K562 (cell line): Measurements from ENCODE around the gene PTPRR. TPM values are rescaled to one million over a fixed set of nuclear protein-coding genes. Genes with fewer than 3 reads are reported as not detected.

Experiments
- EHMT2 ChIP-seq: fragments of 450-650 bp; IDR thresholded peaks from 2 replicates; pipeline ENCODE4 v1.6.1; 2018; ENCODE audit warnings: antibody characterized with exemption
- HNRNPH1 ChIP-seq: fragments of 200-400 bp; formaldehyde crosslinking; optimal IDR thresholded peaks from 2 replicates; pipeline ENCODE3; 2017; ENCODE audit warnings: low read depth, mild to moderate bottlenecking, low read length, moderate library complexity
- MED1 ChIP-seq: sonication (generic); formaldehyde crosslinking; IDR thresholded peaks from 2 replicates; pipeline ENCODE4 v1.8.1; 2023; ENCODE audit warnings: missing genetic modification reagents, borderline replicate concordance
- MGA ChIP-seq: fragments of 450-650 bp; IDR thresholded peaks from 2 replicates; pipeline ENCODE4 v1.6.1; 2016; ENCODE audit warnings: mild to moderate bottlenecking, moderate library complexity
- REST ChIP-seq, 2 experiments: fragments of 450-650 bp; formaldehyde crosslinking in 1 of 2; IDR thresholded peaks; 2 replicates each; pipeline versions ENCODE4 v1.4.0 to v1.6.1; 2014 to 2020; ENCODE audit warnings: mild to moderate bottlenecking in 2 of 2, borderline replicate concordance in 1 of 2, low read depth in 1 of 2
- SP1 ChIP-seq: sonication (generic); formaldehyde crosslinking; IDR thresholded peaks from 2 replicates; pipeline ENCODE4 v1.8.1; 2022; ENCODE audit warnings: mild to moderate bottlenecking, missing genetic modification reagents
- TGIF2 ChIP-seq: sonication (generic); formaldehyde crosslinking; IDR thresholded peaks from 2 replicates; pipeline ENCODE4 v1.8.1; 2022; ENCODE audit warnings: mild to moderate bottlenecking, missing genetic modification reagents, moderate library complexity
- ZNF668 ChIP-seq: fragments of 250-450 bp; sonication (Bioruptor Pico); IDR thresholded peaks from 2 replicates; pipeline ENCODE4 v1.8.0; 2022; ENCODE audit warnings: mild to moderate bottlenecking, inconsistent platforms
- polyA plus RNA-seq, 8 experiments: library from polyadenylated mRNA; depleted of rRNA in 4 of 8; stranded (reverse) in 5 of 8; unstranded in 3 of 8; fragments of >200 nt; fragmentation: Nextera tagmentation in 2 of 8; fragmentation: Illumina TruSeq in 1 of 8; extraction: Ambion mirVana in 2 of 8; extraction: Trizol in 1 of 8; gene quantifications; 2 replicates each; pipeline versions ENCODE4 v1.2.1 to v1.2.3, GENCODE V29; 2011 to 2014; ENCODE audit warnings: inconsistent platforms in 1 of 8, missing spikeins in 1 of 8
- total RNA-seq, 7 experiments: library from RNA; depleted of rRNA in 6 of 7; stranded (reverse); fragments of >200 nt in 6 of 7; fragmentation: Illumina TruSeq in 2 of 7; extraction: Trizol in 2 of 7; gene quantifications; 2 replicates each; pipeline versions ENCODE4 v1.2.1 to v1.2.3, GENCODE V29; 2011 to 2021; ENCODE audit warnings: low replicate concordance in 1 of 7

PTPRR gene
- total and polyA plus RNA-seq, 9 of the 15 experiments (the other 6 are each of a cell fraction or from before 2014, with no cell fraction given): 6.6 to 41.7 (median 12.3) TPM

- TF ChIP-seq MGA (peak; percentile 84), EHMT2 (no peak), HNRNPH1 (no peak), MED1 (CRISPR knock-in tag) (no peak), REST (IDR thresholded peaks at IDR 0.05; ENCODE audit: borderline replicate concordance) (0 out of 2 replicates have a peak, but pooled peaks have one; percentile 15), REST (CRISPR knock-in tag; IDR thresholded peaks at IDR 0.05; ENCODE audit: low read depth) (no peak), TGIF2 (no peak), ZNF668 (CRISPR knock-in tag) (no peak; the same call in 1 of the 2 replicates), SP1 (CRISPR knock-in tag) (peak; percentile 67; the same call in 1 of the 2 replicates)
Observed at GRCh38 chr12:70660620-70661219, 259.8 kb downstream of the PTPRR start (continued).
